ENCODE data around the gene DIABLO.
"Not testable (repeated sequence)": the region's sequence is repeated elsewhere in the genome, so short reads cannot be mapped to it uniquely, and the experiment has no call there.

Gene DIABLO

GRCh38 chr12:122187466-122187865 is 38.4 kb downstream of the DIABLO start:
- DNase-seq, result no peak

- no peak for DNase-seq
These were observed 40.3 kb downstream of the DIABLO start for GRCh38 chr12:122185494-122186082.

GRCh38 chr12:122185079-122185478 is 40.8 kb downstream of the DIABLO start:
- no peak for DNase-seq

GRCh38 chr12:122184517-122184916 is 41.3 kb downstream of the DIABLO start:
- DNase-seq, result no peak

GRCh38 chr12:122183588-122183940 is 42.3 kb downstream of the DIABLO start:
- no peak for DNase-seq

GRCh38 chr12:122182887-122183587 is 42.8 kb downstream of the DIABLO start, which contains the start of gene LRRC43:
LRRC43 (plus strand) TSS chr12:122183123; CDS start chr12:122183145, 22 bp downstream.
- peak; percentile 37 for DNase-seq

- DNase-seq, result not testable (repeated sequence)
These were observed 49.4 kb downstream of the DIABLO start for GRCh38 chr12:122176473-122176872.

- DNase-seq, result no peak
These were observed 51.6 kb downstream of the DIABLO start, which contains the start of gene IL31 for GRCh38 chr12:122174155-122174845. IL31 (minus strand) TSS chr12:122174221; CDS start chr12:122174172, 49 bp downstream.

- no peak for DNase-seq
These were observed 53.5 kb downstream of the DIABLO start for GRCh38 chr12:122172262-122172939.

- no peak for DNase-seq
These were observed 54.5 kb downstream of the DIABLO start for GRCh38 chr12:122171399-122171798.

- DNase-seq, result no peak
These were observed 57.4 kb downstream of the DIABLO start for GRCh38 chr12:122168492-122168891.

- DNase-seq, result no peak
These were observed 58.4 kb downstream of the DIABLO start for GRCh38 chr12:122167356-122167925.

GRCh38 chr12:122166422-122167349 is 59.2 kb downstream of the DIABLO start:
- DNase-seq, result no peak

- DNase-seq, result no peak
These were observed 62.9 kb downstream of the DIABLO start for GRCh38 chr12:122162976-122163375.

GRCh38 chr12:122161682-122162081 is 64.2 kb downstream of the DIABLO start:
- DNase-seq, result no peak

GRCh38 chr12:122160761-122161160 is 65.1 kb downstream of the DIABLO start:
- no peak for DNase-seq

- no peak for DNase-seq
These were observed 66.0 kb downstream of the DIABLO start for GRCh38 chr12:122159882-122160281.

- no peak for DNase-seq
These were observed 67.1 kb downstream of the DIABLO start for GRCh38 chr12:122158700-122159285.
